ENCODE results near the gene HMGXB4. TPM values are rescaled to one million over a fixed set of nuclear protein-coding genes. Genes with fewer than 3 reads are reported as not detected.

Gene HMGXB4
- total and polyA plus RNA-seq, 9 of the 15 experiments (the other 6 are each of a cell fraction or from before 2014, with no cell fraction given): 9.9 to 31.4 (median 24.8) TPM

GRCh38 chr22:35334004-35334403 lies 76.7 kb downstream of the HMGXB4 start:
- POLR2A ChIA-PET: interaction anchor here (1.0 kb wide), 1 partner anchor 10 kb away, joined by 3 read pairs; no protein-coding TSS in a partner anchor
- no TSS peak for BruUV-seq (replicated peaks)
- no peaks in the 10 kb centered on the region for H3K9me1 ChIP-seq (ENCODE audit: control insufficient read depth, insufficient read depth, low read length)
- peaks cover 41% of the 10 kb centered on the region; the same call in 2 of the 3 replicates for H3K36me3 ChIP-seq (ENCODE audit: control insufficient read depth, insufficient read depth, low read length)
- intact Hi-C loops (cut with micrococcal nuclease) (no loop called here), in situ Hi-C loops (cut with MboI) (no loop called here)
- H3K4me1 ChIP-seq (replicated peaks in 1 of 2; ENCODE audit: control insufficient read depth in 2 of 2, insufficient read depth in 2 of 2, low read length in 2 of 2): peaks cover 2 to 15% of the 10 kb centered on the region in 2 experiments; a peak in 2 of 5 replicates
- no peaks in the 10 kb centered on the region for H3K27me3 ChIP-seq (ENCODE audit: control insufficient read depth in 2 of 2, insufficient read depth in 2 of 2, low read length in 2 of 2)
- DNase-seq (ENCODE audit: extremely low read depth in 1 of 4, low spot score in 3 of 4): no peak
- no peak overlapping the region for H2AFZ ChIP-seq (ENCODE audit: low read depth, low read length)
- no peak for ATAC-seq
- no peaks in the 10 kb centered on the region for H3K79me2 ChIP-seq (ENCODE audit: control insufficient read depth, insufficient read depth, low read length)
- no peak overlapping the region for H3K4me3 ChIP-seq
- no peak overlapping the region; a peak in 1 of 4 replicates for H3K9ac ChIP-seq (ENCODE audit: insufficient read depth in 1 of 2, low read depth in 2 of 2, low read length in 2 of 2)
- no peaks in the 10 kb centered on the region for H4K20me1 ChIP-seq (replicated peaks; ENCODE audit: control insufficient read depth, insufficient read depth, low read length)
- H3K27ac ChIP-seq (ENCODE audit: extremely low read depth, low read depth, low read length): no peak overlapping the region
- H3K4me2 ChIP-seq (ENCODE audit: insufficient read depth, low read length): no peak overlapping the region
- no peak for FAIRE-seq
- CTCF ChIA-PET (ENCODE audit: low intra/inter-chr PET ratio): no interaction called here
- H3K9me3 ChIP-seq (replicated peaks; ENCODE audit: control insufficient read depth, insufficient read depth, low read depth, low read length): no peaks in the 10 kb centered on the region
- WGBS (ENCODE audit: insufficient coverage, low coverage, missing lambda C conversion rate): 73% methylated on average over 7 of the region's 9 CpGs
- TF ChIP-seq E4F1 (CRISPR knock-in tag; IDR thresholded peaks at IDR 0.05; ENCODE audit: borderline replicate concordance) (no peak), CHD7 (IDR thresholded peaks at IDR 0.05; ENCODE audit: low read depth, low read length) (no peak)
